ENCODE measurements around the gene RAD23A. TPM values are rescaled to one million over a fixed set of nuclear protein-coding genes. Genes with fewer than 3 reads are reported as not detected.

The RAD23A gene
- total RNA-seq, 4 donors from 2014 or later = 54.1 to 86.5 (median 75.3) TPM

DNA sequence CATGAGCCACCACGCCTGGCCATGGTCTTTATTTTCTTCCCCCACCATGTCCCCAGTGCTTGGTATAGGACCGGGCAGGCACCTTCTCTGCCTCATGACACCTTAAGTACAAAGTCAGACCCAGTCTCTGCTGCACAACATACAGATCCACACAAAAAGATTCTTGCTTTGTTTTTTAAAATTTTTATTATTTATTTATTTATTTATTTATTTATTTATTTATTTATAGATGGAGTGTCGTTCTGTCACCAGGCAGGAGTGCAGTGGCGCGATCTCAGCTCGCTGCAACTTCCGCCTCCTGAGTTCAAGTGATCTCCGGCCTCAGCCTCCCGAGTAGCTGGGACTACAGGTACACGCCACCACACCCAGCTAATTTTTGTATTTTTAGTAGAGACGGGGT, 47.1 kb downstream of the RAD23A start:
- Histone ChIP-seq H3K27me3 (no peaks in the 10 kb centered on the region), H3K36me3 (no peaks in the 10 kb centered on the region), H3K27ac (no peak overlapping the region), H3K9me3 (no peaks in the 10 kb centered on the region), H3K4me3 (no peak overlapping the region), H3K4me1 (peaks cover 0 to 14% (median 3%) of the 10 kb centered on the region in 4 donors)
- TF ChIP-seq CTCF (IDR thresholded peaks at IDR 0.05) (no peak), POLR2A (IDR thresholded peaks at IDR 0.05) (no peak)
- DNase-seq = no peak

DNA sequence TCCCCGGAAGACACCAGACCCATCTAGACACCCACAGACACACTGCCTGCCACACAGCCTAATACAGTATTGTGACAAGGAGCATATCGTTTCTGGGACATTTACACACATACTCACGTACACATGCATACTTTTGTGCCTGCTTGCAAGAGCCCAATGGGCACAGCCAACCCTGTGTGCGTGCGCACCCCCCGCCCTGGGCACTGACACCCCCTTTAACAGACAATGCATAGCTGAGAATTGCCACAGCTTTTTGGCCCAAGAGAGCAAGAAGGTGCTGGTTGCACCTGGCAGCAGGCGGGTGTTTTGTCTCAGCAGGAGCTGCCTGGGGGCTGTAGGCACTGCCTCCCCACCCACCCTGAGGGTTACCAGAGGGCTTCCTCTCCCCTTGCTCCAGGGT, 47.9 kb downstream of the RAD23A start:
- peak in 1 of 3 donors; percentile 46 for DNase-seq
- no peaks in the 10 kb centered on the region for H3K36me3 ChIP-seq
- H3K4me3 ChIP-seq = no peak overlapping the region
- no peaks in the 10 kb centered on the region for H3K27me3 ChIP-seq
- H3K4me1 ChIP-seq = peaks cover 0 to 14% (median 3%) of the 10 kb centered on the region in 4 donors
- TF ChIP-seq POLR2A (IDR thresholded peaks at IDR 0.05) = no peak
- no peak for TF ChIP-seq CTCF (IDR thresholded peaks at IDR 0.05)
- no peaks in the 10 kb centered on the region for H3K9me3 ChIP-seq
- no peak overlapping the region for H3K27ac ChIP-seq

DNA sequence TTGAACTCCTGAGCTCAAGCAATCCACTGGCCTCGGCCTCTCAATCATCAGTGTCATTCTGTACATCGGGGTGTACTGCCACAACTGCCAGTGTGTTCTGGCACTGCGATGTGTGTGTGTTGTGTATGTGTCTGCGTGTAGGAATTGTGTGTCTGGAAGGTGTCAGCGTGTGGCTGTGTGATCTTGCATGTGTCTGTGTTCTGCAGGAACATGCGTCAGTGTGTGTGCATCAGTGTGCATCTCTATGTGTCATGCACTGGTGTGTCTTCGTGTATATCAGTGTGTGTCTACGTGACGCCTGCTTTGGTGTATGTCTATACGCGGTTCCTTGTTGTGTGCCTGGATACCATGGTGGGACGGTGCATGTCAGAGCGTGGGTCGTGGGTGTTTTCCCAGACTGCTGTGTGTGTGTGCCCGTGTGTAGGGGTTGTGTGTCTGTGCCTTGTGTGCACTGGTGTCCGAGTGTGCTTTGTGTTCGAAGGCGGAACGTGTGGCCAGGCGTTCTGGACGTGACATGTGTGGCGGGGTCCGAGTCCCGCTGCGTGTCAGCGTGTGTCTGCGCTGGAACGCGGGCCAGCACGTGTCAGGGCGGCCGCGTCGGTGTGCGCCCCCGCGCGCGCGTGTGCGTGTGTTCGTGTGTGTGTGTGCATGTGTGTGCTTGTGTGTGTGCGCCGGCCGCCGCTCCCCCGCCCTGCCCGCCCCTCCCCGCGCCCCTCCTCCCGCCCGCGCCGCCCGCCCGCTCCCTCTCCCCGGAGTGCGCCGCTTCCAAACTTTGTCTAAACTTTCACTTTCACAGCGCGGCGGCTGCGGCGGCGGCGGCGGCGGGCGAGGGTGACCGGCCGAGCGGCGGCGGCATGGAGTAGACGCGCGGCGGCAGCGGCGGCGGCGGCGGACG, 49.3 kb downstream of the RAD23A start, which contains the start of gene NFIX:
Gene NFIX (plus strand): TSS at position 775 of the 895 bp plus-strand sequence. CDS start 363 bp downstream, outside the sequence.
- no peaks in the 10 kb centered on the region for H3K9me3 ChIP-seq
- peak; percentile 59 to 81 (median 79) for DNase-seq
- H3K36me3 ChIP-seq = peaks cover 0 to 6% (median 0%) of the 10 kb centered on the region in 3 donors
- no peak for TF ChIP-seq CTCF (IDR thresholded peaks at IDR 0.05)
- no peak for TF ChIP-seq POLR2A (IDR thresholded peaks at IDR 0.05)
- H3K27me3 ChIP-seq = no peaks in the 10 kb centered on the region
- peak within 1 kb of the TSS; percentile 40 to 86 (median 75) for H3K4me3 ChIP-seq
- H3K27ac ChIP-seq = peak within 1 kb of the TSS; percentile 55 to 85 (median 76)
- H3K4me1 ChIP-seq = peaks cover 0 to 14% (median 3%) of the 10 kb centered on the region in 4 donors

GRCh38 chr19:12995596-12996405, 50.1 kb downstream of the RAD23A start:
- no peak for TF ChIP-seq CTCF (IDR thresholded peaks at IDR 0.05)
- no peak for TF ChIP-seq POLR2A (IDR thresholded peaks at IDR 0.05)
- peaks cover 0 to 14% (median 3%) of the 10 kb centered on the region in 4 donors for H3K4me1 ChIP-seq
- no peaks in the 10 kb centered on the region for H3K27me3 ChIP-seq
- no peaks in the 10 kb centered on the region for H3K9me3 ChIP-seq
- DNase-seq = peak in 1 of 3 donors; percentile 68
- H3K36me3 ChIP-seq = peaks cover 0 to 6% (median 0%) of the 10 kb centered on the region in 3 donors
- peak overlapping the region; percentile 55 to 85 (median 74) for H3K27ac ChIP-seq
- peak overlapping the region; percentile 40 to 86 (median 71) for H3K4me3 ChIP-seq

DNA sequence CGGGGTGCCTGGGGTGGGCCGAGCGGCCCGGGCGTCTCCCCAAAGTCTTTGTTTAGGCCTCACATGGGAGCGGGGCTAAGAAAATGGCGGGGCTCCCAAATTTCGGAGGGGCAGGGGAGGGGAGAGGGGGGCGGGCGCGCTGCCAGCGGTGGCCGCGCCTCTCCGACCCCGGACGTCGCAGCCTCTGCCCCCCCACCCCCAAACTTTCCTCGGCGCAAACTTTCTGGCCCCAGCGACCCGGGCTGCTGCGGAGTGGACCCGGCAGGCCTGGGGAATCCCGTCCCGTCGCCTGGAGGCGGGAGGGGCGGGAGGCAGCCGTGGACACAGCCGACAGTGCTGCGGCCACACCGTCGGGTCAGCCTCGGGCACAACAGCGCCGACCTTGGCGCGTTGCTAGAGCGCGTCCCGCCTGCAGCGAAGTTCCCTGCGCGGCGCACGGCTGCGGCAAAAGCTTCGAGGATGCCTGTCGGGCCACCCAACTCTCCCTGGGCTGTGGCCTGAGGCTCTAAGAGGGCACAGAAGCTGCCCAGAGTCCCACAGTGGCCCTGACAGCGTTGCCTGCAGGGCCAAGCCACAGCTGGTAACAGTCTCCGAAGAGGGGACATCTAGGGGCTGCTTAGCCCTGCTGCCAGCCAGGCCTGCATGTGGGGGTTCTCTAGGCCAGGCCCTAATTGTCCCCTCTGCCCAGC, 50.9 kb downstream of the RAD23A start:
- no peaks in the 10 kb centered on the region for H3K27me3 ChIP-seq
- H3K27ac ChIP-seq = peak overlapping the region; percentile 55 to 85 (median 74)
- DNase-seq = no peak
- H3K4me1 ChIP-seq = peaks cover 0 to 14% (median 3%) of the 10 kb centered on the region in 4 donors
- H3K9me3 ChIP-seq = no peaks in the 10 kb centered on the region
- no peak for TF ChIP-seq POLR2A (IDR thresholded peaks at IDR 0.05)
- no peak for TF ChIP-seq CTCF (IDR thresholded peaks at IDR 0.05)
- H3K4me3 ChIP-seq = peak overlapping the region; percentile 40 to 86 (median 62)
- H3K36me3 ChIP-seq = peaks cover 0 to 6% (median 0%) of the 10 kb centered on the region in 3 donors
